ENCODE measurements around the gene LEMD1. TPM values are rescaled to one million over a fixed set of nuclear protein-coding genes. Genes with fewer than 3 reads are reported as not detected.
A peak's percentile ranks its signal among the peaks of the same experiment; 100 is the strongest.

LEMD1 gene, protein sequence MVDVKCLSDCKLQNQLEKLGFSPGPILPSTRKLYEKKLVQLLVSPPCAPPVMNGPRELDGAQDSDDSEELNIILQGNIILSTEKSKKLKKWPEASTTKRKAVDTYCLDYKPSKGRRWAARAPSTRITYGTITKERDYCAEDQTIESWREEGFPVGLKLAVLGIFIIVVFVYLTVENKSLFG
- 1 to 10 TPM; 1.0 to 1.5 TPM for total RNA-seq
- 1 to 10 TPM in 1 of 2 donors, under 1 TPM in 1; 0.72 to 1.2 TPM for polyA plus RNA-seq
- long read RNA-seq, donor 1 = 0 reads
- long read RNA-seq, donor 2 = 0 reads
- long read RNA-seq, donor 3, partial matches to known transcripts = 27 of 27 reads
- long read RNA-seq, donor 3, other reads (novel, unspliced or antisense) = 0 of 27 reads
- long read RNA-seq, donor 4 = 0 reads
- long read RNA-seq, donor 5 = 0 reads

DNA sequence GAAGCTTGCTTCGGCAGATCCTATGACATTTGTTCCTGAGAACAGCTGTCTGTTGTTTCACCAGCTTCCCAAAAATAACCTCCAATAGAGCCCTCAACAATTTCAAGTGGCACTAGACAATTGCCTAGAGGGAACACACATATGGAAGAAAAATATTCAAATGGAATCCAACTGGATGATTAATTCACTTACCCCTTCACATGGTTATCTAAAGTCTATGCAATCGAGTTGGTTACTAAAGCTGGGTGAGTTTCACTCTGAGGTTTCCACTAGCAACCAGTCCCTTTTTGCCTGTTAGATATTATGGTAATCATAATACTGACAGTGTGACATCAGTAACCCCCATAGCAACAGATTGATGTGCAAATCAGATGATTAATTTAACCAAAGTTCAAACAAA lies at the start of gene LEMD1:
LEMD1 (minus strand) TSS at position 259 of the 400 bp plus-strand sequence. CDS start 1,520 bp downstream, outside the sequence.
- Histone ChIP-seq H3K9ac (ENCODE audit: insufficient read depth in 1 of 2, low read length in 2 of 2) (no peak within 1 kb of the TSS), H3K36me3 (ENCODE audit: control insufficient read depth in 4 of 4, insufficient read depth in 4 of 4, low read length in 4 of 4) (no peaks in the 10 kb centered on the region), H3K4me3 (no peak within 1 kb of the TSS), H3K27me3 (ENCODE audit: control insufficient read depth in 3 of 3, insufficient read depth in 3 of 3, low read length in 2 of 3) (peaks cover 0 to 4% (median 0%) of the 10 kb centered on the region in 3 donors), H3K9me3 (ENCODE audit: control insufficient read depth in 4 of 4, insufficient read depth in 3 of 4, low read length in 3 of 4) (no peaks in the 10 kb centered on the region), H3K4me1 (ENCODE audit: control insufficient read depth in 5 of 5, insufficient read depth in 5 of 5, low read length in 5 of 5) (peaks cover 0 to 11% (median 0%) of the 10 kb centered on the region in 5 donors), H3K27ac (ENCODE audit: low read depth in 1 of 2, low read length in 1 of 2) (peak within 1 kb of the TSS in 1 of 2 donors; percentile 49)
- TF ChIP-seq, protein P1, sequence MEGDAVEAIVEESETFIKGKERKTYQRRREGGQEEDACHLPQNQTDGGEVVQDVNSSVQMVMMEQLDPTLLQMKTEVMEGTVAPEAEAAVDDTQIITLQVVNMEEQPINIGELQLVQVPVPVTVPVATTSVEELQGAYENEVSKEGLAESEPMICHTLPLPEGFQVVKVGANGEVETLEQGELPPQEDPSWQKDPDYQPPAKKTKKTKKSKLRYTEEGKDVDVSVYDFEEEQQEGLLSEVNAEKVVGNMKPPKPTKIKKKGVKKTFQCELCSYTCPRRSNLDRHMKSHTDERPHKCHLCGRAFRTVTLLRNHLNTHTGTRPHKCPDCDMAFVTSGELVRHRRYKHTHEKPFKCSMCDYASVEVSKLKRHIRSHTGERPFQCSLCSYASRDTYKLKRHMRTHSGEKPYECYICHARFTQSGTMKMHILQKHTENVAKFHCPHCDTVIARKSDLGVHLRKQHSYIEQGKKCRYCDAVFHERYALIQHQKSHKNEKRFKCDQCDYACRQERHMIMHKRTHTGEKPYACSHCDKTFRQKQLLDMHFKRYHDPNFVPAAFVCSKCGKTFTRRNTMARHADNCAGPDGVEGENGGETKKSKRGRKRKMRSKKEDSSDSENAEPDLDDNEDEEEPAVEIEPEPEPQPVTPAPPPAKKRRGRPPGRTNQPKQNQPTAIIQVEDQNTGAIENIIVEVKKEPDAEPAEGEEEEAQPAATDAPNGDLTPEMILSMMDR (IDR thresholded peaks at IDR 0.05; ENCODE audit: control extremely low read depth, extremely low read depth) = no peak
- WGBS, 2 donors = 50 to 72% methylated on average over 2 of the region's 2 CpGs
- ATAC-seq (ENCODE audit: insufficient read depth, low FRiP score) (no peak), DNase-seq (no peak)

DNA sequence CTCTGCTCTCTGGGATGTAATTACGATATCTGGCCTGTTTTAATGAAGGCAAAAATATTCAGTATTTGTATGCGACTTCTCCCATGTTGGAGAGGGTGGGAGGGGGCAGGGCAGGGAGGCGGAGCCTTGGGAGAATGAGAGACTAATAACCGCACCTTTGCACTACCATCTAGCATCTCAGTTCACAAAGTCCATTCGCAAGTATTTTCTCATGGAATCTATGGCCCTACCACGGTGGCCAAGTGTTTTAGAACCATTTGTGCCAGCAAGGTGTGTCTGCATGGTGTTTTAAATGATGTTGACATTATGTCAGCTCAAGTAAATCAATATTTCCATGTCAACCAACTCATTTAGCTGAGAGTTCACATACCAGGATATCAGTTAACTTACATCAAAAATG lies 48.3 kb upstream of the LEMD1 start:
- 85 to 88% methylated on average over 6 of the region's 6 CpGs for WGBS, 2 donors
- no peaks in the 10 kb centered on the region for H3K4me1 ChIP-seq (ENCODE audit: control insufficient read depth in 5 of 5, insufficient read depth in 5 of 5, low read length in 5 of 5)
- H3K27ac ChIP-seq (ENCODE audit: low read depth in 1 of 2, low read length in 1 of 2) = no peak overlapping the region
- no peaks in the 10 kb centered on the region for H3K36me3 ChIP-seq (ENCODE audit: control insufficient read depth in 4 of 4, insufficient read depth in 4 of 4, low read length in 4 of 4)
- TF ChIP-seq, protein P1 (IDR thresholded peaks at IDR 0.05; ENCODE audit: control extremely low read depth, extremely low read depth) = no peak
- H3K4me3 ChIP-seq = no peak overlapping the region
- H3K27me3 ChIP-seq (ENCODE audit: control insufficient read depth in 3 of 3, insufficient read depth in 3 of 3, low read length in 2 of 3) = peaks cover 0 to 8% (median 0%) of the 10 kb centered on the region in 3 donors
- DNase-seq (no peak), ATAC-seq (ENCODE audit: insufficient read depth, low FRiP score) (no peak)
- peaks cover 0 to 6% (median 2%) of the 10 kb centered on the region in 4 donors for H3K9me3 ChIP-seq (ENCODE audit: control insufficient read depth in 4 of 4, insufficient read depth in 3 of 4, low read length in 3 of 4)
- no peak overlapping the region for H3K9ac ChIP-seq (ENCODE audit: insufficient read depth in 1 of 2, low read length in 2 of 2)

DNA sequence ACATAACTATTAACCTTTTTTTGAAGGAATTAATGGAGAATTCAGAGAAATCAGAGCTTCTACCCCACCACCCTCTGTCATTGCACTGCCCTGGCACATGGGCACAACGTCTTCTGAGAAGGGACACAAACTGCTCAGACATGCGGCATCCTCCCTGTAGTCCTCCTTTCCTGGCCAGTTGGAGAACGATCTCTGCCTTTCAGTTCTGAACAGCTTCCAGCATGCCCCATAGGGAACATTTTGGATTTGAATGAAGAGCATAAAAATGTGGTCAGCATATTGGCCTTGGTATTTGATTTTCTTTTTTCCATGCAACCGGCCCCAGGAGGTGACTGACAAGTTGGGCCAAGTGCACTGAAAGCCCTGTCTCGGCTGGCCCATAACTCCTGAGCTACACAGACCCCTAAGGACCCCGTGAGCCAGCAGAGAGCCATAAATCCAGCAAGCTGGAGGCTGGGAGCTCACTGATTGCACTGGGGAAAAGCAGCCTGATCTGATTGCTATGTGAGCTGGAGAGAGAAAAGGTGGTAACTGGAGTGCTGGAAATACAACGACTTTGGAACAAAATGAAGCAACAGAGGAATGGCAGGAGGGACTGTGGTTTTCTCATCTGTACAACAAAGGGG lies 44.9 kb upstream of the LEMD1 start:
- Histone ChIP-seq H3K9me3 (ENCODE audit: control insufficient read depth in 4 of 4, insufficient read depth in 3 of 4, low read length in 3 of 4) (no peaks in the 10 kb centered on the region), H3K9ac (ENCODE audit: insufficient read depth in 1 of 2, low read length in 2 of 2) (no peak overlapping the region), H3K27ac (ENCODE audit: low read depth in 1 of 2, low read length in 1 of 2) (no peak overlapping the region), H3K4me1 (ENCODE audit: control insufficient read depth in 5 of 5, insufficient read depth in 5 of 5, low read length in 5 of 5) (no peaks in the 10 kb centered on the region), H3K4me3 (no peak overlapping the region), H3K27me3 (ENCODE audit: control insufficient read depth in 3 of 3, insufficient read depth in 3 of 3, low read length in 2 of 3) (peaks cover 0 to 5% (median 0%) of the 10 kb centered on the region in 3 donors), H3K36me3 (ENCODE audit: control insufficient read depth in 4 of 4, insufficient read depth in 4 of 4, low read length in 4 of 4) (no peaks in the 10 kb centered on the region)
- DNase-seq (no peak), ATAC-seq (ENCODE audit: insufficient read depth, low FRiP score) (no peak)
- WGBS, 2 donors = 56% methylated on average over 7 of the region's 7 CpGs
- TF ChIP-seq, protein P1 (IDR thresholded peaks at IDR 0.05; ENCODE audit: control extremely low read depth, extremely low read depth) = no peak
